ENCODE data around the gene SLCO2B1.

DNA sequence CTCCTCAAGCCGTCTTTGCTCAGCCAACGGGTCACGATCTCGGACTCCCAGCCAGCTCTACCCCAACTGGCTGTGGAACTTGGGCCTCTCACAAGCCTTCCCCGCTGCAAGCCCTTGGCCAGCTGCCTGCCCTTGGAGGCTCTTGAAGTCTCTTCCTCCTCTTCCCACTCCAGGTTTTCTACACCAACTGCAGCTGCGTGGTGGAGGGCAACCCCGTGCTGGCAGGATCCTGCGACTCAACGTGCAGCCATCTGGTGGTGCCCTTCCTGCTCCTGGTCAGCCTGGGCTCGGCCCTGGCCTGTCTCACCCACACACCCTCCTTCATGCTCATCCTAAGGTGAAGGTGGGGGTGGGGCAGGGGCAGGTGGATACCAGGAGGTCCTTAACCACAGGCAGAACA is 49.1 kb downstream of the SLCO2B1 start:
- TF ChIP-seq CTCF (IDR thresholded peaks at IDR 0.05; ENCODE audit: borderline replicate concordance, extremely low read depth, low read length, poor library complexity, severe bottlenecking) (no peak), EZH2 (IDR thresholded peaks at IDR 0.05; ENCODE audit: borderline replicate concordance, low read depth, low read length, severe bottlenecking) (no peak)
